ENCODE measurements around the gene LYPD6. TPM values are rescaled to one million over a fixed set of nuclear protein-coding genes. Genes with fewer than 3 reads are reported as not detected.
"Not testable (repeated sequence)": the region's sequence is repeated elsewhere in the genome, so short reads cannot be mapped to it uniquely, and the experiment has no call there.

The LYPD6 gene
- total RNA-seq, 2 experiments from 2014 or later: not detected

- intact Hi-C loops (cut with DNase I, micrococcal nuclease): no loop called here
- H3K27ac Mint-ChIP-seq: no peak overlapping the region
- CTCF ChIA-PET: interaction anchor here (0.6 kb wide), 1 partner anchor 720 kb away, joined by 3 read pairs; no protein-coding TSS in a partner anchor
- no peak overlapping the region for H3K4me3 Mint-ChIP-seq
- H3K36me3 Mint-ChIP-seq (ENCODE audit: low read depth): no peaks in the 10 kb centered on the region
- DNase-seq (no peak), ATAC-seq (no peak)
- peaks cover 6% of the 10 kb centered on the region for H3K27me3 Mint-ChIP-seq
- POLR2A ChIA-PET: no interaction called here
- H3K9me3 Mint-ChIP-seq (ENCODE audit: low read depth): peaks cover 2% of the 10 kb centered on the region
- H3K4me1 Mint-ChIP-seq: no peaks in the 10 kb centered on the region
These were observed 159.1 kb downstream of the LYPD6 start for GRCh38 chr2:149489452-149489851.

GRCh38 chr2:149490296-149490695 is 159.9 kb downstream of the LYPD6 start:
- Mint-ChIP-seq H3K9me3 (ENCODE audit: low read depth) (peaks cover 4% of the 10 kb centered on the region), H3K27ac (no peak overlapping the region), H3K4me3 (no peak overlapping the region), H3K27me3 (peaks cover 4% of the 10 kb centered on the region), H3K4me1 (no peaks in the 10 kb centered on the region), H3K36me3 (ENCODE audit: low read depth) (no peaks in the 10 kb centered on the region)
- no peak for DNase-seq
- ATAC-seq: no peak
- intact Hi-C loops (cut with DNase I, micrococcal nuclease): no loop called here
- ChIA-PET CTCF (interaction anchor here (1.0 kb wide), 1 partner anchor 10 kb away, joined by 3 read pairs; no protein-coding TSS in a partner anchor), POLR2A (no interaction called here)

- ATAC-seq (no peak), DNase-seq (no peak)
- H3K27ac Mint-ChIP-seq: no peak overlapping the region
- no peaks in the 10 kb centered on the region for H3K4me1 Mint-ChIP-seq
- intact Hi-C loops (cut with DNase I, micrococcal nuclease): no loop called here
- POLR2A ChIA-PET: no interaction called here
- peaks cover 4% of the 10 kb centered on the region for H3K27me3 Mint-ChIP-seq
- H3K36me3 Mint-ChIP-seq (ENCODE audit: low read depth): no peaks in the 10 kb centered on the region
- peaks cover 8% of the 10 kb centered on the region for H3K9me3 Mint-ChIP-seq (ENCODE audit: low read depth)
- no peak overlapping the region for H3K4me3 Mint-ChIP-seq
- CTCF ChIA-PET: no interaction called here
These were observed 162.5 kb downstream of the LYPD6 start for GRCh38 chr2:149492923-149493322.

- H3K4me3 Mint-ChIP-seq; POLR2A ChIA-PET; H3K27me3 Mint-ChIP-seq; DNase-seq; H3K27ac Mint-ChIP-seq; intact Hi-C loops (cut with DNase I, micrococcal nuclease); H3K4me1 Mint-ChIP-seq; H3K36me3 Mint-ChIP-seq (ENCODE audit: low read depth); H3K9me3 Mint-ChIP-seq (ENCODE audit: low read depth); ATAC-seq: not testable (repeated sequence)
- CTCF ChIA-PET: interaction anchor here (0.7 kb wide), 1 partner anchor 131 kb away, joined by 3 read pairs; no protein-coding TSS in a partner anchor
These were observed 168.8 kb downstream of the LYPD6 start for GRCh38 chr2:149499204-149499603.

- POLR2A ChIA-PET; H3K27ac Mint-ChIP-seq; H3K36me3 Mint-ChIP-seq (ENCODE audit: low read depth); intact Hi-C loops (cut with DNase I, micrococcal nuclease); DNase-seq; CTCF ChIA-PET; H3K9me3 Mint-ChIP-seq (ENCODE audit: low read depth); H3K4me1 Mint-ChIP-seq; ATAC-seq; H3K4me3 Mint-ChIP-seq: not testable (repeated sequence)
- H3K27me3 Mint-ChIP-seq: peaks cover 18% of the 10 kb centered on the region
These were observed 176.4 kb downstream of the LYPD6 start for GRCh38 chr2:149506808-149507207.

- no peaks in the 10 kb centered on the region for H3K9me3 Mint-ChIP-seq (ENCODE audit: low read depth)
- H3K27ac Mint-ChIP-seq: no peak overlapping the region
- CTCF ChIA-PET: no interaction called here
- POLR2A ChIA-PET: no interaction called here
- H3K27me3 Mint-ChIP-seq: peaks cover 19% of the 10 kb centered on the region
- H3K4me3 Mint-ChIP-seq: no peak overlapping the region
- intact Hi-C loops (cut with DNase I, micrococcal nuclease): no loop called here
- H3K4me1 Mint-ChIP-seq: no peaks in the 10 kb centered on the region
- H3K36me3 Mint-ChIP-seq (ENCODE audit: low read depth): no peaks in the 10 kb centered on the region
- ATAC-seq: no peak
- DNase-seq: no peak
These were observed 177.6 kb downstream of the LYPD6 start for GRCh38 chr2:149507974-149508373.

- Mint-ChIP-seq H3K4me3 (no peak overlapping the region), H3K27ac (no peak overlapping the region), H3K36me3 (ENCODE audit: low read depth) (no peaks in the 10 kb centered on the region), H3K4me1 (no peaks in the 10 kb centered on the region), H3K9me3 (ENCODE audit: low read depth) (no peaks in the 10 kb centered on the region), H3K27me3 (peaks cover 15% of the 10 kb centered on the region)
- intact Hi-C loops (cut with DNase I, micrococcal nuclease): no loop called here
- ChIA-PET CTCF (no interaction called here), POLR2A (no interaction called here)
- ATAC-seq (no peak), DNase-seq (no peak)
These were observed 183.1 kb downstream of the LYPD6 start for GRCh38 chr2:149513461-149513860.
